ENCODE data around the gene IER5L. TPM values are rescaled to one million over a fixed set of nuclear protein-coding genes. Genes with fewer than 3 reads are reported as not detected.

Gene IER5L
- total and polyA plus RNA-seq, 9 of the 15 experiments (the other 6 are each of a cell fraction or from before 2014, with no cell fraction given), result 0.14 to 11.9 (median 0.52) TPM

DNA sequence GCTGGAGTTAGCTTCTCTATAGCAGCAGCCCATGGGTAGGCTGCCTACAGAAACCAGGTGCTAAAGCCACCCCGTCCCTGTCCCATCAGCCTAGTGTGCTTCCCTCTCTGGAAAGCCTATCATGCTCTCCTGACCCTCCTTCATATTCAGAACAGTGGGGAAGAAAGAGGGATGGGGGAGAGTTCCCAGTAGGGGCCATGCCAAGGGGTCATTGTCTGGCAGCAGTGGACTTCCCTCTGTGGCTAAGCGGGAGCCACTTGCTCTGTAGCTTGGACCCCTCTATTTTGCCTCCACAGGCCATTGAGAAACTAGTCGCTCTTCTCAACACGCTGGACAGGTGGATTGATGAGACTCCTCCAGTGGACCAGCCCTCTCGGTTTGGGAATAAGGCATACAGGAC lies 49.4 kb downstream of the IER5L start:
- TF ChIP-seq MYC (IDR thresholded peaks at IDR 0.05; ENCODE audit: low read depth, low read length) (no peak), MYC (CRISPR knock-in tag; IDR thresholded peaks at IDR 0.05; ENCODE audit: borderline replicate concordance, low read depth) (no peak), TBL1XR1 (IDR thresholded peaks at IDR 0.05; ENCODE audit: low read length in 2 of 2) (no peak), ZNF507 (tag; conservative IDR thresholded peaks at IDR 0.05) (no peak), ZNF561 (CRISPR knock-in tag; conservative IDR thresholded peaks at IDR 0.05) (no peak), BCOR (IDR thresholded peaks at IDR 0.05) (no peak), NFXL1 (CRISPR knock-in tag; IDR thresholded peaks at IDR 0.05) (no peak)
- TF ChIP-seq, protein P1, sequence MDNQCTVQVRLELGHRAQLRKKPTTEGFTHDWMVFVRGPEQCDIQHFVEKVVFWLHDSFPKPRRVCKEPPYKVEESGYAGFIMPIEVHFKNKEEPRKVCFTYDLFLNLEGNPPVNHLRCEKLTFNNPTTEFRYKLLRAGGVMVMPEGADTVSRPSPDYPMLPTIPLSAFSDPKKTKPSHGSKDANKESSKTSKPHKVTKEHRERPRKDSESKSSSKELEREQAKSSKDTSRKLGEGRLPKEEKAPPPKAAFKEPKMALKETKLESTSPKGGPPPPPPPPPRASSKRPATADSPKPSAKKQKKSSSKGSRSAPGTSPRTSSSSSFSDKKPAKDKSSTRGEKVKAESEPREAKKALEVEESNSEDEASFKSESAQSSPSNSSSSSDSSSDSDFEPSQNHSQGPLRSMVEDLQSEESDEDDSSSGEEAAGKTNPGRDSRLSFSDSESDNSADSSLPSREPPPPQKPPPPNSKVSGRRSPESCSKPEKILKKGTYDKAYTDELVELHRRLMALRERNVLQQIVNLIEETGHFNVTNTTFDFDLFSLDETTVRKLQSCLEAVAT (IDR thresholded peaks at IDR 0.05), result no peak

More for the DNA sequence above, 49.4 kb downstream of the IER5L start:
- ATAC-seq, result no peak
- ChIA-PET POLR2A (interaction anchor here (1.0 kb wide), 1 partner anchor 488 kb away, joined by 5 read pairs; no protein-coding TSS in a partner anchor), CTCF (ENCODE audit: low intra/inter-chr PET ratio) (no interaction called here)
- Histone ChIP-seq H2AFZ (ENCODE audit: low read depth, low read length) (no peak overlapping the region), H3K27me3 (ENCODE audit: control insufficient read depth in 2 of 2, insufficient read depth in 2 of 2, low read length in 2 of 2) (no peaks in the 10 kb centered on the region), H3K9me3 (replicated peaks; ENCODE audit: control insufficient read depth, insufficient read depth, low read depth, low read length) (no peaks in the 10 kb centered on the region), H3K4me3 (no peak overlapping the region), H3K27ac (ENCODE audit: extremely low read depth, low read depth, low read length) (no peak overlapping the region), H3K36me3 (ENCODE audit: control insufficient read depth, insufficient read depth, low read length) (peaks cover 78% of the 10 kb centered on the region), H3K4me1 (replicated peaks in 1 of 2; ENCODE audit: control insufficient read depth in 2 of 2, insufficient read depth in 2 of 2, low read length in 2 of 2) (peaks cover 0 to 9% of the 10 kb centered on the region in 2 experiments; a peak in 3 of 5 replicates), H3K79me2 (ENCODE audit: control insufficient read depth, insufficient read depth, low read length) (no peaks in the 10 kb centered on the region), H3K9ac (ENCODE audit: insufficient read depth in 1 of 2, low read depth in 2 of 2, low read length in 2 of 2) (0 out of 4 replicates have a peak overlapping the region, but pooled peaks of 1 of the 2 experiments have one; percentile 11), H4K20me1 (replicated peaks; ENCODE audit: control insufficient read depth, insufficient read depth, low read length) (no peaks in the 10 kb centered on the region), H3K4me2 (ENCODE audit: insufficient read depth, low read length) (no peak overlapping the region), H3K9me1 (ENCODE audit: control insufficient read depth, insufficient read depth, low read length) (no peaks in the 10 kb centered on the region)
- WGBS (ENCODE audit: insufficient coverage, low coverage, missing lambda C conversion rate), result 91% methylated on average over 5 of the region's 5 CpGs
- intact Hi-C loops (cut with micrococcal nuclease) (no loop called here), in situ Hi-C loops (cut with MboI) (no loop called here)
- DNase-seq (ENCODE audit: extremely low read depth in 1 of 4, low spot score in 3 of 4), result no peak
- BruUV-seq (replicated peaks), result no TSS peak
- no peak for FAIRE-seq

Data from K562 (cell line).